VCaP (cell line): ENCODE results near the gene FOXN4.
"Not testable (repeated sequence)": the region's sequence is repeated elsewhere in the genome, so short reads cannot be mapped to it uniquely, and the experiment has no call there.

Experiments
- H3K27ac ChIP-seq: fragments of 450-650 bp; 2 replicates; pipeline ENCODE4 v1.5.1; 2017
- TF ChIP-seq, protein P1 (sequence below): fragments of 450-650 bp; conservative IDR thresholded peaks from 2 replicates; pipeline ENCODE4 v1.5.1; 2017; ENCODE audit warnings: mild to moderate bottlenecking, moderate library complexity

Gene FOXN4

DNA sequence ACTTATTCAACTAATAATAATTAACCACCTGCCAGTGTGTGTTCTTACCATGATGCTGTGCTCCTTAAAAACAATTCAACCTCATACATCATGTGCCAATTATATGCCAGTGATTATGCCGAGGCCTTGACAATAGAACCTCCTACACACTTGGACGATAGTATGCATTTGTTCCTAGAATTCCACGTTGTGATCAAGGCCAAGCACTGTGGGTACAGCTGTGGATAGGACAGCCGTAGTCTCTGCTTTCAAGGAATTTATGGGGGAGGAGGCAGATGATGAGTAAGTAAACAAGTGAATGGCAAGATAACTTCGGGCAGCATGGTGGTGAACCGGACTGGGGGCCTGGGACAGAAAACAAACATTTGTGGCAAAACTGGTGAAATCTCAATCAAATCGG lies 20.6 kb upstream of the FOXN4 start:
- TF ChIP-seq, protein P1, sequence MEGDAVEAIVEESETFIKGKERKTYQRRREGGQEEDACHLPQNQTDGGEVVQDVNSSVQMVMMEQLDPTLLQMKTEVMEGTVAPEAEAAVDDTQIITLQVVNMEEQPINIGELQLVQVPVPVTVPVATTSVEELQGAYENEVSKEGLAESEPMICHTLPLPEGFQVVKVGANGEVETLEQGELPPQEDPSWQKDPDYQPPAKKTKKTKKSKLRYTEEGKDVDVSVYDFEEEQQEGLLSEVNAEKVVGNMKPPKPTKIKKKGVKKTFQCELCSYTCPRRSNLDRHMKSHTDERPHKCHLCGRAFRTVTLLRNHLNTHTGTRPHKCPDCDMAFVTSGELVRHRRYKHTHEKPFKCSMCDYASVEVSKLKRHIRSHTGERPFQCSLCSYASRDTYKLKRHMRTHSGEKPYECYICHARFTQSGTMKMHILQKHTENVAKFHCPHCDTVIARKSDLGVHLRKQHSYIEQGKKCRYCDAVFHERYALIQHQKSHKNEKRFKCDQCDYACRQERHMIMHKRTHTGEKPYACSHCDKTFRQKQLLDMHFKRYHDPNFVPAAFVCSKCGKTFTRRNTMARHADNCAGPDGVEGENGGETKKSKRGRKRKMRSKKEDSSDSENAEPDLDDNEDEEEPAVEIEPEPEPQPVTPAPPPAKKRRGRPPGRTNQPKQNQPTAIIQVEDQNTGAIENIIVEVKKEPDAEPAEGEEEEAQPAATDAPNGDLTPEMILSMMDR: no peak

DNA sequence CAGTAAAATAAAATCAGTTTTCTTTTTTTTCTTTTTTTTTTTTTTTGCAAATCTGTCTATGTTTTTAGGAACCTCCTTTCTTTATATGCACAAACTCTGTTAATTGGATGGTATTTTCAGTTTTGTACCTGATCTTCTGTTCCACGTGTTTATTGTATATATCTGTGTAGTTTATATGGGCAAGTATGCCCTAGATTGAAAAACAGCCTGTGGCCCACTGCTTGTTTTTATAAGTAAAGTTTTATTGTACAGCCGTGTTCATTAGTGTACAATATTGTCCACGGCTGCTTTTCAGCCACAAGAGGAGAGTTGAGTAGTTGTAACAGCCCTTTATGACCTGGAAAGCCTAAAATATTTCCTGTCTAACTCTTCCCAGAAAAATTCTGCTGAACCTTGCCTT lies 19.9 kb upstream of the FOXN4 start:
- TF ChIP-seq, protein P1: no peak
- H3K27ac ChIP-seq: no peak overlapping the region

More for the DNA sequence above, 20.6 kb upstream of the FOXN4 start:
- no peak overlapping the region for H3K27ac ChIP-seq

DNA sequence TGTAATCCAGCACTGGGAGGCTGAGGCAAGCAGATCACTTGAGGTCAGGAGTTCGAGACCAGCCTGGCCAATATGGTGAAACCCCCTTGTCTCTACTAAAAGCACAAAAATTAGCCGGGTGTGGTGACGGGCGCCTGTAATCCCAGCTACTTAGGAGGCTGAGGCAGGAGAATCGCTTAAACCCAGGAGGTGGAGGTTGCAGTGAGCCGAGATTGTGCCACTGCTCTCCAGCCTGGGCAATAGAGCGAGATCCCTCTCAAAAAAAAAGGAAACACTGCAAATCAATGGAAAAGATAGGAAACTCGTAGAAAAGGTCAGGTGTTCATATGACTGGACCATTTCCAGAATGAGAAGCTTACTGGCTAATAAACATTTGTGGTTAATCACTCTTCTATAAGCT lies 12.2 kb upstream of the FOXN4 start:
- H3K27ac ChIP-seq: not testable (repeated sequence)

DNA sequence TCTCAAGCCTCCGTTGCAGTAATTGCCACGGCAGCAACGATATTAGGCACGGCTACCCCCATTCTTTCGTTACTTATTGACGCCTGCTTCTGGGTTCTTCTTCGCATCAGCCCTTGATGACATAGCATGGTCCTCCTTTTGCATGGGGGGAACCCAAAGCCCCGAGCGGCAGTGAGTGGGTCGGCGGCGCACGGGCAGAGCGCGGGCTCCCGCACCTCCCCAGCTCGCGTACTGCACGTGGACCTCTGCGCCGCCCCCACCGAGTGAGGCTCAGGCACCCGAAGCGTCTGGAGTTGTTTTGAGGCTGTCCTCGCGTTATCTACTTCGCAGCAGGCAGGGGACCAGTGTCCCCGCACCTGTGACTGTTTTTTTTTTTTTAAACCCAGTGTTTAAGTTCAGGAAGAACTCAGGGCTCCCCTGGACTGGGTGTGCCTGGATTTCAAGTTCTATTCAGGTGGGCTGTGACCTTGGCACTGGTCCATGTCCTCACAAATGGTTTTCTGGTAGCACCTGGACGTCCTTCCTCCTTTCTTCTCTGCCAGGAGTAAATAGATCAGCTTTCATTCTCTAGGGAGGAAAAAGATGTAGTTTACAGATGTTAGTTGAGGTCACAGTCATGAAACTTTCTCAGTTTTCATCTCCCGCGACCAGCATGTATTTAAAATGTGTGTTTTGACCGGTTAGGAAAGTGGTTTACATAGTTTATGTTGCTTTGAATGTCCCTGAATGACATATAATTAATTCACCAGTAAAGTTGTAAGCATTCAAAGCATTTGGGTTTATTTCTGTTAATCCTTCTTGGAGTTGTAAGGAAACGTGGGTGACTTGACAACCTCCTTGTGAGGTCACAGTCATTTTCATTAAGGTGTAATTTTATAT lies 1.4 kb upstream of the FOXN4 start:
- H3K27ac ChIP-seq: peak overlapping the region; percentile 95
- TF ChIP-seq, protein P1: no peak

DNA sequence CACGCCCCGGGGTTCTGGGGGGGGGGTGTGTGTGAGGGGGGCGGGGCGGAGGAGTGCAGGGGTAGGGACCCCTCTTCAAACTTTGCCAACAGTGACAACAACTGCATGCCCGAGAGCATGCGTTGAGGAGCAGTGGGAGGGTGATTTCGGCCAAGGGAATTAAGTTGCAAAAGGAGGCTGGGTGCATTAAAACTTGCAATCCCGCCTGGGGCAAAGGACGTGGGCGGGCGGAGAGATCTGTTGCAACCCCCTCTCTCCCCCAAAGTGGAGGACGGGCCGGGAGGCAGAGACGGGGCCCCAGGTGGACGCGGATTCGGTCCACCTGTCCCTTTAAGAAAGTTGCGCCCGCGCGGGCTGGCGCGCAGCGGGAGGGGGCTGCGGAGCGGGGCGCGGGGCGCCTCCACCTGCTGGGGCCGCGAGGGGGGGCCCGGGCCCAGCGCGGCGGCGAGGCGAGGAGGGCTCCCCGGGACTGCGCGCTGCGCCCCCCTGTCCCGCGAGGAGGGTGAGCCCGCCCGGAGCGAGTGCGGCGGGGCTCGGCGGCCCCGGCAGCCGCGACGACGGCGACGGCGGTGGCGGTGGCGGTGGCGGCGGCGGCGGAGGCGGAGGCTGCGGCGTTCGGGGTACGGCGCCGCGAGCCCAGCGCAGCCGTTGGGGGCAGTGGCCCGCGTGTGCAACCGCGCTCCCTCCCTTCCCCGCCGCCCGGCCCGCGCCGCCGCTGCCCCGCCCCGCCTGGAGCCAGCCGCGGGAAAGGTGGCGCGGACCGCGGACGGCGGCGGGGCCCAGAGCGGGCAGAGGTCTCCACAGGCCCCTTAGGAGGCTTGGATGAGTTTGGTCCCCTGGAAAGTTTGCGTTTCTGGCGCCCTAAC lies 530 bp upstream of the FOXN4 start:
- TF ChIP-seq, protein P1: no peak
- H3K27ac ChIP-seq: peak overlapping the region; percentile 95

DNA sequence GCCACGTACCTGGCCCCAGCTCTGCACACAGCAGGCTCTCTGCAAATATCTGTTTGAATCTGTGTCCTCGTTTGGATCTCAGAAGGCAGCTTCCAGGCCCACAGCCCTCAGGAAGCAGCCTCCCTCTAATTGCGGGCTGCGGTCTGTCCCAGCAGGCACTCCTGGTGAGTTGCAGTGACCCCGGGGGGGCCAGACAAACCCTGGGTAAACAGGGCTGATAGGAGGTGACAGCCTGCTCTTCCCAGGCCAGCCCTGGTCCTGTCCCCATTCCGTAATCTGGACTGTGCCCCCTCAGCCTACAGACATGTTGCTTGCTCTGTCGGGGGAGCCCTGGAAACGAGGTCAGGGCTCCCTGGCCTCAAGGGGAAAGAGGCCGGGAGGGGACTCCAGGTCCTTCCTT lies 2.0 kb downstream of the FOXN4 start:
- H3K27ac ChIP-seq: no peak overlapping the region
- TF ChIP-seq, protein P1: no peak

DNA sequence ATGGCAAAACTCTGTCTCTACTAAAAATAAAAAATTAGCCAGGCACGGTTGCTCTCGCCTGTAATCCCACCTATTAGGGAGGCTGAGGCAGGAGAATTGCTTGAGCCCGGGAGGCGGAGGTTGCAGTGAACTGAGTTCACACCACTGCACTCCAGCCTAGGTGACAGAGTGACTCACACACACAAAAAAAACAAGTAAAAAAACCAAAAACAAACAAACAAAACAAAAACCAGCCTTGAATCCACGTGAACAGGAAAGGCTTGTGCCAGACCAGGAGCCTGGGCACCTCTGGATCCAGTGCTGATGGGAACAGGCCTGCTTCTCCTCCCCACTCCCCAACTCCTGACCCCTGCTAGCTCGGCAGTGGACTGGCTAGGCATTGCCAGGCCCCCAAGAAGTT lies 3.5 kb downstream of the FOXN4 start:
- no peak overlapping the region for H3K27ac ChIP-seq
- TF ChIP-seq, protein P1: no peak
